Gastrocnemius medialis (tissue), 4 donors: ENCODE data around the gene SPPL3. TPM values are rescaled to one million over a fixed set of nuclear protein-coding genes. Genes with fewer than 3 reads are reported as not detected.

ENCODE experiments used
- ATAC-seq, 2 donors: fragments of 150-250 bp; one replicate each; pipeline ENCODE4 v1.9.1; 2016
- DNase-seq, 2 donors: peaks; one replicate each; pipeline ENCODE4 v3.0.0-alpha.2; 2019
- H3K27ac ChIP-seq, 4 donors: fragments of 200-600 bp; sonication (generic); 1 replicate in 1 of 4; 2 replicates in 3 of 4; pipeline ENCODE4 v1.5.1; 2016 to 2018; ENCODE audit warnings: mild to moderate bottlenecking in 2 of 4, moderate library complexity in 1 of 4
- H3K27me3 ChIP-seq, 3 donors: fragments of 200-600 bp; sonication (generic) in 2 of 3; 1 replicate in 1 of 3; 2 replicates in 2 of 3; pipeline versions ENCODE4 v1.5.1 to v1.6.0; 2016 to 2019; ENCODE audit warnings: mild to moderate bottlenecking in 1 of 3, moderate library complexity in 1 of 3
- H3K36me3 ChIP-seq, 2 donors: fragments of 200-600 bp; sonication (generic) in 1 of 2; one replicate each; pipeline ENCODE4 v1.5.1; 2017 to 2018
- H3K4me1 ChIP-seq, 2 donors: fragments of 200-600 bp; sonication (generic) in 1 of 2; one replicate each; pipeline ENCODE4 v1.5.1; 2016 to 2017; ENCODE audit warnings: mild to moderate bottlenecking in 2 of 2
- H3K4me3 ChIP-seq, 4 donors: fragments of 200-600 bp; sonication (generic) in 3 of 4; 1 replicate in 1 of 4; 2 replicates in 3 of 4; pipeline ENCODE4 v1.5.1; 2016 to 2019; ENCODE audit warnings: mild to moderate bottlenecking in 2 of 4
- H3K9me3 ChIP-seq, 3 donors: fragments of 200-600 bp; sonication (generic) in 2 of 3; 1 replicate in 1 of 3; 2 replicates in 2 of 3; pipeline ENCODE4 v1.5.1; 2016 to 2019
- CTCF ChIP-seq, 5 experiments: fragments of 450-650 bp in 3 of 5; fragments of 200-600 bp in 2 of 5; sonication (generic) in 2 of 5; IDR thresholded peaks in 4 of 5; conservative IDR thresholded peaks in 1 of 5; 1 replicate in 4 of 5; 2 replicates in 1 of 5; pipeline ENCODE4 v1.5.1; 2016 to 2019; ENCODE audit warnings: antibody characterized with exemption in 5 of 5, mild to moderate bottlenecking in 3 of 5, moderate library complexity in 3 of 5
- POLR2A ChIP-seq, 2 donors: fragments of 450-650 bp; IDR thresholded peaks; one replicate each; pipeline ENCODE4 v1.6.1; 2017; ENCODE audit warnings: antibody characterized with exemption in 2 of 2, mild to moderate bottlenecking in 2 of 2, moderate library complexity in 2 of 2
- in situ Hi-C, 4 donors: fragments of 200-750 bp; cut with MboI; loops; one replicate each; pipeline versions ENCODE4 v1.15.0 to v1.8.0; 2017; ENCODE audit warnings: low sequenced_read_pairs in 4 of 4
- intact Hi-C: fragments of 100-400 bp; cut with DNase I; formaldehyde crosslinking; loops from one replicate; pipeline ENCODE4 v1.15.1; 2023; ENCODE audit warnings: low total_unique reads
- total RNA-seq, 4 donors: library from RNA; depleted of rRNA; stranded (reverse); fragments of >200 nt; gene quantifications; one replicate each; pipeline versions ENCODE4 v1.1.0 to v1.2.3, GENCODE V29; 2016

SPPL3 gene
- total RNA-seq, 4 donors from 2014 or later, result 10.1 to 21.3 (median 10.6) TPM

- Histone ChIP-seq H3K4me3 (peak overlapping the region; percentile 78 to 92 (median 86)), H3K4me1 (peaks cover 13 to 20% of the 10 kb centered on the region in 2 donors), H3K36me3 (peaks cover 0 to 51% of the 10 kb centered on the region in 2 donors), H3K27ac (peak overlapping the region; percentile 92 to 96 (median 94)), H3K9me3 (no peaks in the 10 kb centered on the region), H3K27me3 (no peaks in the 10 kb centered on the region)
- DNase-seq, result no peak
- in situ Hi-C loops, result no loop called here
- TF ChIP-seq CTCF (IDR thresholded peaks at IDR 0.05 in 4 of 5, conservative IDR thresholded peaks at IDR 0.05 in 1 of 5), result no peak
- ATAC-seq, result no peak
- intact Hi-C loops, result loop anchor here (5.0 kb wide), 2 partner anchors 125 to 175 kb away; partner anchors contain the start of gene SPPL3
Observed at GRCh38 chr12:120726961-120727360, 177.2 kb downstream of the SPPL3 start.

- intact Hi-C loops (loop anchor here (5.0 kb wide), 2 partner anchors 126 to 176 kb away; partner anchors contain the start of gene SPPL3), in situ Hi-C loops (no loop called here)
Observed at GRCh38 chr12:120726510-120726793, 177.7 kb downstream of the SPPL3 start.

GRCh38 chr12:120725659-120726509 is 178.3 kb downstream of the SPPL3 start, which contains the start of gene ACADS:
TSS of gene ACADS (plus strand) at chr12:120725826. CDS start at chr12:120725886, 60 bp downstream.
- intact Hi-C loops (loop anchor here (1.0 to 5.0 kb wide), 4 partner anchors 35 to 176 kb away; partner anchors contain the start of genes MLEC and SPPL3), in situ Hi-C loops (no loop called here)
- Histone ChIP-seq H3K4me1 (peaks cover 16 to 30% of the 10 kb centered on the region in 2 donors), H3K9me3 (no peaks in the 10 kb centered on the region), H3K27ac (peak within 1 kb of the TSS; percentile 92 to 96 (median 94)), H3K27me3 (no peaks in the 10 kb centered on the region), H3K4me3 (peak within 1 kb of the TSS; percentile 78 to 92 (median 86)), H3K36me3 (peaks cover 0 to 50% of the 10 kb centered on the region in 2 donors)
- DNase-seq (peak; percentile 85 to 88), ATAC-seq (peak; percentile 83 to 89)
- TF ChIP-seq CTCF (IDR thresholded peaks at IDR 0.05 in 4 of 5, conservative IDR thresholded peaks at IDR 0.05 in 1 of 5) (peak in 1 of 5 experiments; percentile 25), POLR2A (IDR thresholded peaks at IDR 0.05) (peak; percentile 86 to 88)

More at GRCh38 chr12:120726510-120726793, 177.7 kb downstream of the SPPL3 start:
- H3K9me3 ChIP-seq, result no peaks in the 10 kb centered on the region
- no peak for ATAC-seq
- peak overlapping the region; percentile 78 to 92 (median 86) for H3K4me3 ChIP-seq
- DNase-seq, result no peak
- peaks cover 13 to 25% of the 10 kb centered on the region in 2 donors for H3K4me1 ChIP-seq
- TF ChIP-seq POLR2A (IDR thresholded peaks at IDR 0.05), result no peak
- TF ChIP-seq CTCF (IDR thresholded peaks at IDR 0.05 in 4 of 5, conservative IDR thresholded peaks at IDR 0.05 in 1 of 5), result no peak
- peak overlapping the region; percentile 92 to 96 (median 94) for H3K27ac ChIP-seq
- peaks cover 0 to 54% of the 10 kb centered on the region in 2 donors for H3K36me3 ChIP-seq
- H3K27me3 ChIP-seq, result no peaks in the 10 kb centered on the region

- H3K4me1 ChIP-seq, result peaks cover 21 to 36% of the 10 kb centered on the region in 2 donors
- ATAC-seq, result no peak
- no peaks in the 10 kb centered on the region for H3K27me3 ChIP-seq
- TF ChIP-seq POLR2A (IDR thresholded peaks at IDR 0.05), result no peak
- no peak for TF ChIP-seq CTCF (IDR thresholded peaks at IDR 0.05 in 4 of 5, conservative IDR thresholded peaks at IDR 0.05 in 1 of 5)
- H3K4me3 ChIP-seq, result peak overlapping the region; percentile 78 to 92 (median 86)
- H3K36me3 ChIP-seq, result peaks cover 0 to 45% of the 10 kb centered on the region in 2 donors
- peak overlapping the region; percentile 92 to 96 (median 94) for H3K27ac ChIP-seq
- no peaks in the 10 kb centered on the region for H3K9me3 ChIP-seq
- intact Hi-C loops, result loop anchor here (1.0 to 5.0 kb wide), 4 partner anchors 36 to 177 kb away; partner anchors contain the start of genes MLEC and SPPL3
- DNase-seq, result no peak
- in situ Hi-C loops, result no loop called here
Observed at GRCh38 chr12:120725151-120725658, 179.0 kb downstream of the SPPL3 start.
